GM20431 (cell line): ENCODE results near the gene INTS15.

Source experiments
- in situ Hi-C: fragments of 300-500 bp; cut with MseI, MboI; formaldehyde crosslinking; loops from one replicate; pipeline ENCODE4 v1.15.0; 2020; ENCODE audit warnings: low sequenced_read_pairs; ENCODE audit not compliant: unreplicated experiment

The INTS15 gene

DNA sequence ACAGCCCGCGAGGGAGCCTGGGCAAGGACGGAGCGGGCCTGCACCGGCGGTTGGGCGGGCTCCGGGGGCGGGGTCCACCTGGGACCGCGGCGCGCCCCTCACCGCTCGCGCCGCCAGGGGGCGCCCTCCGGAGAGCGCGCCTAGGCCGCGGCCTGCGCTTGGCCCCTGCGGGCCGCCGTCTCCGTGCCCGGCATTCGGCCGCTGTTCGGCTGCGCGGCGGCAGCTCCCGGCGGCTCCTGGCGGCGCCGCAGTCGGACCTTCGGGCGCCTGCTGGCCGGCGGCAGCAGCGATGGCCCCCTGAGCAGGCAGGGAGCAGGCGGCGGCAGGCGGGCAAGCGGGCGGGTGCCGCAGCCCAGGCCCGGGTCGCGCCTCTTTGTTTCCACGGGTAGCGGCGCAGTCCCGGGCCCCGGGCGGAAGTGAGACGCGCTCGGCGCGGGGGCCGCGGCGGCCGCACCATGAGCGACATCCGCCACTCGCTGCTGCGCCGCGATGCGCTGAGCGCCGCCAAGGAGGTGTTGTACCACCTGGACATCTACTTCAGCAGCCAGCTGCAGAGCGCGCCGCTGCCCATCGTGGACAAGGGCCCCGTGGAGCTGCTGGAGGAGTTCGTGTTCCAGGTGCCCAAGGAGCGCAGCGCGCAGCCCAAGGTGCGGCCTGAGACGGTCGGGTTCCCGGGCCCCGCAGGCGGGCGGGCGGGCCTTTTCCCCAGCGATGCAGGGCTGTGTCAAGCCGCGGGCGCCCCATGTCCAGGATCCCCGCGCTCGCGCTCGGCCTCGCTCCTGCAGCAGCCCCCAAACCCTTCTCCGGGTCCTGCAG is at the start of gene INTS15:
Gene INTS15, plus strand, starts transcription at position 193 of the 816 bp plus-strand sequence. Its CDS starts 263 bp downstream, at position 456.
- in situ Hi-C loops, result no loop called here

DNA sequence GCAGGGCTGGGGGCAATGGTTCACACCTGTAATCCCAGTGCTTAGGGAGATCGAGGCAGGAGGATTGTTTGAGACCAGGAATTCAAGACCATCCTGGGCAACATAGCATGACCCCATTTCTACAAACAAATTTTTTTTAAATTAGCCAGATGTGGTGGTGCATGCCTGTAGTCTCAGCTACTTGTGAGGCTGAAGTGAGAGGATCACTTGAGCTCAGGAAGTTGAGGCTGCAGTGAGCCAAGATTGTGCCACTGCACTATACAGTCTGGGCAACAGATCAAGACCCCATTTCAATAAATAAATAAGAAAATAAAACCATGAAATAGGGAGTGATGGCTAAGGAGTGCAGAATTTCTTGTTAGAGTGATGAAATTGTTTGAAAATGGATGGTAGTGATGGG is 47.5 kb upstream of the INTS15 start:
- in situ Hi-C loops, result no loop called here

DNA sequence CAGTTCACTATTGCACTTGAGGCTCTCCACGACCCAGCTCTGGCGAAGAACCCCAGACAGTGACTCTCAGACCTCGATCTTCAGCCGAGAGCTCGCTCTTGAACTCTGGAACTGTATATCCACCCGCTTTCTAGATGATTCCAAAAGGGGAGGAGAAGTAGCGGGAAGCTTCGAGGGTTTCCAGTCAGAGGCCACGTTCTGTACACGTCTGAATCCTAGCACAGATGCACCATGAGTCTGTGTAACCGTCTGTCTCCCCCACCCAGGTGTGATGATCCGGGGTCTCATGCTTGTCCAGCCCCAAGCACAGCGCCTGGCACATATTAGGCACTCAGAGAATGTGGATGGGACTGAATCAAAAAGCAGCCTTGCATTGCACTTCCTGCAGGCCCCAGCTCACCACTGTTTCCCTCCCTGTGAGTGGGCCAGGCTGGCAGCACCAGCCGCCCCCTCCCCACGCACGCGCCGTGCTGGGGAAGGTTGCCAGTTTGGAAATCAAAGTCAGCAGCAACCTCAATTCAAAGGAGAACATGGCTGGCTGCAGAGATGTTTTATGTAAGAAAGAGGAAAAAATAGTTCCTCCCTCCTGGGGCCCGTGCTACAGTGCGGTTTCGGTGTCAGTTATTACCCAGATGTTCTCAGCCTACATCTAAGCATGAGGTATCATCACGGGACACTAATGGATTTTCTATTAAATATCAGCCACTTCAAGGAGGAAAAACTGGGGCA is 44.3 kb upstream of the INTS15 start:
- in situ Hi-C loops, result no loop called here

DNA sequence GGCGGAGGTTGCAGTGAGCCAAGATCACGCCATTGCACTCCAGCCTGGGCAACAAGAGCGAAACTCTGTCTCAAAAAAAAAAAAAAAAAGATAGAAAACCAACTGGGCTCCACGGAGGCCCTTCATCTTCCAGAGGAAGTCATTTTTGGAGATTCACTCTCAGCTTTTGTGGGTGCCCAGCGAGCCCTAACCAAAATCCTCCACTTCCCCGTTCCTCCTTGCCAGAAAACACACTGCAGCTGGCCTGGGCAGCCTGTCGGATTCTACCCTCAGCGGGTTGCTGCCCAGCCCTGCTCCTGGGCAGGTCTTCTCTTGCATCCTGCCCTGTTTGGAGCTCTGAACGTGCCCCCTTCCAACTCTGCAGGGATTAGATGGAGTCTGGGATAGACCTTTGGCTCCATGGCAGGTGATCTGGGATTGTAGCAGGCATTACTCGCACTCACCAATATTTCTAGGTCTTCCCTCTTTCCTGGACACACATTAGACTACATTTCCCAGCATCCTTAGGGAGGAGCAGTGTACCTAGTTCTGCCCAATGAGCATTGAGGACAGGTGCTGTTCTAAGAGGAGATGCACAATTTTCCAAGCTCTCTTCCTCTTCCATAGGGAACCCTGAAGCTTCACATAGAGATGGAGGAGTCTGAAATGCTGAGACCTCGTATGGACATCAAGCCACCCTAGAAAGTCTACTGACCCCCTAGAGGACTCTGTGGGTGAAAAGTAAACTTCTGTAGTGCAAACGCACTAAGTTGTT is 43.1 kb upstream of the INTS15 start:
- in situ Hi-C loops, result no loop called here

DNA sequence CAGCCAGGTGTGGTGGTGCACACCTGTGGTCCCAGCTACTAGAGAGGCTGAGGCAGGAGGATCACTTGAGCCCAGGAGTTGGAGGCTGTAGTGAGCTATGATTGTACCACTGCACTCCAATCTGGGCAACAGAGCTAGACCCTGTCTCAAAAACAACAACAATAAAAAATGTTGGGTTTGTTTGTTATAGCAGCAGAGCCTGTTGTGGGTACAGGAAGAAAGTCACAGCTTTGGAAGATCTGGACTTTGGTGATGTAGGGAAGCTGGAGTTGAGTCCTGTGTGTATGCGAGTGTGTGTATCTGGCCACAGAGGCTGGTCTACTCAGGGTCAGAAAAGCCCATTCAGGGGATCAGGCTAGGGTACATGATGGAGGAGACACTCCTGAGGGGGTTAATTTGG is 42.4 kb upstream of the INTS15 start:
- in situ Hi-C loops, result no loop called here

DNA sequence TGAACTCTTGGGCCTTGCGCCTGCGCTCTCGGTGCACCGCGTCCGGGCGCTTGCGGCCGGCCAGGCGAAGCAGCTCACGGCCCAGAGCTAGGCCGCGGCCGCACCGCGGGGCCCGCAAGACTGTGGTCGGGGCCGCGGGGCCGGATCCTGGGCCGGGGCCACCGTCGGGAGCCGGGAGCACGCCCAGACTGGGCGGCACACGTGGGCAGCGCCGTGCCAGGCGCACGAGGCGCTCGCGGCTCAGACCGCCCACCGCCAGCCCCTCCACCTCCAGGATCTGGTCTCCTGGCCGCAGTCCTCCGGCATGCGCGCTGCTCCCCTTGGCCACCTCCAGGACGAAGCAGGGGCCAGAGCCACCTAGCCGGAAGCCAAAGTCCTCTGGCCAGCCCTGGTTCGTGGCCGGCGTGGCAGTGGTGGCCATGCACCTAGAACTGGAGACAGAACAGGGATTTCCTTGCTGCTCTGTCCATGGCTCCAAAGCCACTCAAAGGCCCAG is 38.8 kb upstream of the INTS15 start, which contains the start of gene GRID2IP:
Gene GRID2IP, minus strand, starts transcription at position 446 of the 496 bp plus-strand sequence. Its CDS starts 25 bp downstream, at position 421.
- in situ Hi-C loops, result no loop called here

DNA sequence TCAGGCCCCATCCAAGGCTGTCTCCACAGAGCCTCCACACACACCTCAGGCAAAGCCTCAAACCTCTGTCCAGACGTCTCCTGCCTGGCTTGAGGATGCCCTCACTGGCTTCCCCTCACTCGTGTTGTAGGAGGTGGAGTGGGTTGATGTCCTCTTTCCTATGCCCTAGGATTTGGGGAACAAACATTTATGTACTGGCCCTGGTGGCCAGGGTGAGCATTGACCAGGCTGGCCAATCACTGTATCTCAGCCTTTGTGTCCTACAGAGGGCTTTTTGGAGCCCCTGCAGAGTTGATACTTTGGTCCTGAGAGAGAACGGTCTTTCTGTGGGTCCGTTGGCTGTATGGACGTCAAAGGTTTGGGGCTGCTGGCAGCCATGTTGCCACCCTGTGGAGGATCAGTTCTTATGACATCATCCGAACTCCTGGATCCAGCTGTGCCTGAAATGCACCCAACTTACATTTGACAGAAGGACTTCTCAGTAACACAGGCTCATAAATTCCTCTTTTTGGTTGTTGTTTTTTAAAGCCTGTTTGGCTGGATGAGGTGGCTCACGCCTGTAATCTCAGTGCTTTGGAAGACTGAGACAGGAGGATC is 36.3 kb upstream of the INTS15 start:
- in situ Hi-C loops, result no loop called here

DNA sequence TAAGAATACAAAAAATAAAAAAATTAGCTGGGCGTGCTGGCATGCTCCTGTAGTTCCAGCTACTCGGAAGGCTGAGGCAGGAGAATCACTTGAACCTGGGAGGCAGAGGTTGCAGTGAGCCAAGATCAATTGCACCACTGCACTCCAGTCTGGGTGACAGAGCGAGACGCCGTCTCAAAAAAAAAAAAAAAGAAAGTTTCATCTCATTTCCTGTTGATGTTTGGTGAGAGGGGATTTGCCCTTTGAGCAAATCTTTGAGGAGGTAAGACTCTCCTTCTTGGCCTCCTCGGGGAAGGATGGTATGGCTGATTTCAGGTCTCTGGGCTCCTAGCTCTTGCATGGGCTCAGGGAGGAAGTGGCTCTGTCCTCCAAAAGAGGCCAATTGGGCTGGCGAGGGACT is 35.0 kb upstream of the INTS15 start:
- in situ Hi-C loops, result no loop called here

DNA sequence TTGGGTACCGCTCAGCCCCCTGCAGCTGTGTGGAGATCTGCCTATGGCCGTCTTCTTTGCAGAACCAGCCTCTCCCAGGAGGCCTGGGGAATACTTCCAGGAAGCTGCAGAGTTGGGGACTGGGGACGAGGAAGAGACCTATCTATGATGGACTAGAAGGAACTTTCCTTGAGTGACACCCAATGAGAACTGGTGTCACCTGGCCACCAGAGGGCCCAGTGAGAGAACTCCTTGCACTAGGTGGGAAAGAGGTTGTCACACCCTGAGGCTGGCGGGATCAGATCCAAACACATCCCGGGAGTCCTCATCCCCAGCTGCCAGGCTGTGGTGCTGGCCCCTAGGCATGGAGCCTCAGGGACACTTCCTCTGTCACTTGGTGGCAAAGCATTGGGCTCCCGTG is 33.6 kb upstream of the INTS15 start:
- in situ Hi-C loops, result no loop called here

DNA sequence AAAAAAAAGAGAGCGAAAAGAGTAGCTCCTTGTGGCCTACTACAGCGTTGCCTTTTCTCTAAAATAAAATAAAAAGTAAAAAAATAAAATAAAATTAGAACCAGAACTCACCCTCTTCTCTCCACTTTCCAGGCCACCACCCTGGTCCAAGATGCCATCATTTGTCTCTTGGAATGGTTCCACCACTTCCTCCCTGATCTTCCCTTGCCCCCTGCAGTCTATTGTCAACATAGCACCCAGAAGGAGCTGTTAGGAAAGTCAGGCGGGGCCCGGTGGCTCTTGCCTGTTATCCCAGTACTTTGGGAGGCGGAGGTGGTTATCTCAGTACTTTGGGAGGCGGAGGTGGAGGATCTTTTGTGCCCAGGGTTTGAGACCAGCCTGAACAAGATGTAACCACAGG is 31.0 kb upstream of the INTS15 start:
- in situ Hi-C loops, result no loop called here

DNA sequence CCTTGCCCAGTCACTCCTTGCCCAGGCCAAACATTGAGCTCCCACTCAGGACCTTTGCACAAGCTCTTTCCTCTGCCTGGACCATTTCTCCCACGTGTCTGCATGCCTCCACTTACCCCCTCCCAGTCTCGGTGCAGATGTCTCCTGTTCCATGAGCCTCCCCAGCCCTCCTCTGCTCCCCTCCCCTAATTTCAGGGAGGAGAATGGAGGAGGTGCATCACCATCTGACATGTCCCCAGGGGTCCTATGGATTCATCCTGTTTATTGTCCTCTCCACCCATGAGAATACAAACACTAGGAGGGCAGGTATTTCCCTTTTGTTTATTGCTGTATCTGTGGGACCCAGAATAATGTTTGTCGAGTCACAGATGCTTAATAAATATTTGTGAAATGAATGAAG is 29.9 kb upstream of the INTS15 start:
- in situ Hi-C loops, result no loop called here

DNA sequence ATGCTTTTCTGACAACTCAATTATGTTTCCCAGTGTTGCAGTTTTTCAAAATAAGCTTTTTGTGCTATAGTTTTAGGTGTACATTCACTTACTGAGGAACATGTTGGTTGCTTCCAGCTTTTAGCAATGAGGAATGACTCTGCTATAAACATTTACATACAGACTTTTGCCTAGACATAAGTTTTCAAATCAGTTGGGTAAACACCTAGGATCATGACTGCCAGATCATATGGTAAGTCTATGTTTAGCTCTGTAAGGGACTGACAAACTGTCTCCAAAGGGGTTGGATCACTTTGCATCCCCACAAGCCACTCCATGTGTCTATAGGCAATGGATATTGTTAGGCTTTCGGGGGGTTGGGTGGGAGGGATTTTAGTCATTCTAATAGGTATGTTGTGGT is 27.7 kb upstream of the INTS15 start:
- in situ Hi-C loops, result no loop called here

DNA sequence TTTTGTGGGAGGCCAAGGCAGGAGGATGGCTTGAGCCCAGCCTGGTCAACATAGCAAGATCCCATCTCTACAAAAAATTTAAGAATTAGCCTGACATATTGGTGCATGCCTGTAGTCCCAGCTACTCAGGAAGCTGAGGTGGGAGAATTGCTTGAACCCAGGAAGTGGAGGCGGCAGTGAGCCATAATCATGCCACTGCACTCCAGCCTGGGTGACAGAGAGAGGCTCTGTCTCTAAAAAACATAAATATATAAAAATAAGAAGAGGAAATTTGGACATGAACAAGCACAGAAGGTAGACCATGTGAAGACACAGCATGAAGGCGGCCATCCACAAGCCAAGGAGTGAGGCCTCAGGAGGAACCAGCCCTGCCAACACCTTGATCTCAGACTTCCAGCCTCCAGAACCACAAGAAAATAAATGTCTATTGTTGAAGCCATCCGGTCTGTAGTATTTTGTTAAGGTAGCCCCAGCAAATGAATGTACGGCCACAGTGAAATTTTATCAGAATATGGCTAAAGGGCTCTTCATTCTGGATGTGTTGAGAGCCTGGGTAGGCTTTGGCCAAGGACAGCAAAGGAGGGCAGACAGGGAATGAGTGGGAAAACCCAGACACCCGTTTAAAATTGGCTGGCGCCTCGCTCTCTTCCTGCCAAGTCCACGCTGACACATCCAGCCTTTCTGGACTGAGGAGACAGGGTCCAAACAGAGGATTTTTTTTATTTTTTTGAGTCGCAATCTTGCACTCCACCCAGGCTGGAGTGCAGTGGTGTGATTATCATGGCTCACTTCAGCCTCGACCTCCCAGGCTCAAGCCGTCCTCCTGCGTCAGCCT is 25.7 kb upstream of the INTS15 start:
- in situ Hi-C loops, result no loop called here

DNA sequence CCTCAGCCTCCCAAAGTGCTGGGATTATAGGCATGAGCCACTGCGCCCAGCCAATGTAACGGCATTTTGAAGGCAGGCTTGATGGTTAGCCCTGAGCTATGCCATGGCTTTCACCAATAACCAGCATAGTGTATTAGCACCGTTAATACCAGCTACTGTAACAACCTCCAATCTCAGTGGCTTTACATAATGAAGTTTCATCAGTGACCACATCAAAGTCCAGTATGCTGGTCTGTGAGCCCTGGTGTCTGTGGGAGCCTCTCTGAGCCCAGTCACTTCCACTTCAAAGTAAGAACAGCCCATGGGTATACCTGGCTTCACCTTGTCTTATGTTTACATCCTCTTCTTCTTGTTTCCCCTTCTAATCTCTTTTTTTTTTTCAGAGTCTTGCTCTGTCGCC is 24.2 kb upstream of the INTS15 start:
- in situ Hi-C loops, result no loop called here

DNA sequence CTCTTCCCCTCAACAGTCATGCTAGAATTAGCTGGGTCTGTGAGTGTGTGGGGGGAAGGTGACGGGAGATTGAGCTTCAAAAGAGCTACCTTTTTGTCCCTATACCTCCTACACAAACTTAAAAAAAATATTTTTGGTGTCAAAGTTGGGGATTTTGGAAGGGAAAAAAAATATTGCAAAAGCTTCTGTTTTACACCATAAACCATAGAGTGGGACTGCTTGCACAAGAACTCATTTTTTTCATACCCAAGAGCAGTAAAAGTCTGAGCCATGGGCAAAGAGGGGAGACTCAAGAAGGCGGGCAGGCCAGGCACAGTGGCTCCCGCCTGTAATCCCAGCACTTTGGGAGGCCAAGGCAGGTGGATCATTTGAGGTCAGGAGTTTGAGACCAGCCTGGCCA is 21.9 kb upstream of the INTS15 start:
- in situ Hi-C loops, result no loop called here

DNA sequence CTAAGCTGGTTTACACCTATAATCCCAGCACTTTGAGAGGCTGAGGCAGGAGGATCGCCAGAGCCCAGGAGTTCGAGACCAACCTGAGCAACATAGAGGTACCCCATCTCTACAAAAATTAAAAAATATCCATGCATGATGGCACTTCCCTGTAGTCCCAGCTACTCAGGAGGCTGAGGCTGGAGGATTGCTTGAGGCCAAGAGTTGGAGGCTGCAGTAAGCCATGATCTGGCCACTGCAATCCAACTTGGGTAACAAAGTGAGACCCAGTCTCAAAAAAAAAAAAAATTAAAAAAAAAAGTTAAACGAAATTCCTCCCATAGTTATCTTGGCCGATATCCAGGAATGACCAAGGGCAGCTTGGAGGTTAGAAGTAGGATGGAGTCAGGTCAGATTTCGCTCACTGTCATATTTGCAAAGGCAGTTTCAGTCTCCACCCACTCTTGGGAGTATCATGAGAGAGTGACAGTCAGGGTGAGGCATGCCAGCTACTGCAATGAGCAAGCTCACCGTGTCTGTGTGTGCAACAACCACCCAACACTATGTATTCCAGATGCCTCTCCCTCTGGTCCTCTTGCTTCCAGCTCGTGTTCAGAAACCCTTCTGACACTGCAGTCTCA is 18.6 kb upstream of the INTS15 start:
- in situ Hi-C loops, result no loop called here

DNA sequence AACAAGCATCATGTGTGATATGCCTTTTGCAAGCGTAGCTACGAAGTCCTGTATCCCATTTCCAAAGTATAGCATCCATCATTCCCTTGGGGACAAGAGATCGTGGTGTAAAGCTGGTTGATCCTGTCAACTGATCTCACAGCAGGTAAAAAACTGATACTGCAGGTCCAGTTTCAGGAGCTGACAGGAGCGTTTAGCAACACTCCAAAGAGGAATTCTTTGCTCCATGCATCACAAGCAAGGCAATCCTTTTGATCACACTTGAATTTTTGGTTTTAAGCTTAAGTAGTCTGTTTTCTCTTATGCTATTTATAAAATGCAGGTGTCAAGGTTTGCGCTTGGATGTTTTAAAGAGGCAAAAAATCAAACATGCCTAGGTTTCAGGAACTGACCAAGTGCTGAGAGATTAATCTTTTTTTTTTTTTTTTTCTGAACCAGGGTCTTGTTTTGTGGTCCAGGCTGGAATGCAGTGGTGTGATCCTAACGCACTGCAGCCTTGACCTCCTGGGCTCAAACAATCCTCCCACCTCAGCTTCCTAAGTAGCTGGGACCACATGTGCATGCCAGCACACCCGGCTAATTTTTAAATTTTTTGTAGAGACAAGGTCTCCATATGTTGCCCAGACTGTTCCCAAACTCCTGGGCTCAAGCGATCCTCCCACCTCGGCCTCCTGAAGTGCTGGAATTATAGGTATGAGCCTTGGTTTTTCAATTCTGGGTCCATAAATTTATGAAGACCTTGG is 14.4 kb upstream of the INTS15 start:
- in situ Hi-C loops, result no loop called here
